Esophagus squamous epithelium (tissue), 4 donors: Measurements from ENCODE around the gene COG3.

ENCODE experiments used
- POLR2A ChIP-seq, 4 donors: fragments of 450-650 bp; IDR thresholded peaks; one replicate each; pipeline ENCODE4 v1.6.1; 2017; ENCODE audit warnings: antibody characterized with exemption in 4 of 4, mild to moderate bottlenecking in 4 of 4, moderate library complexity in 3 of 4
- TF ChIP-seq, protein P1 (sequence below), 6 experiments: fragments of 450-650 bp in 4 of 6; fragments of 200-600 bp in 2 of 6; sonication (generic) in 2 of 6; IDR thresholded peaks; one replicate each; pipeline ENCODE4 v1.5.1; 2016 to 2019; ENCODE audit warnings: antibody characterized with exemption in 6 of 6, mild to moderate bottlenecking in 4 of 6, moderate library complexity in 4 of 6

DNA sequence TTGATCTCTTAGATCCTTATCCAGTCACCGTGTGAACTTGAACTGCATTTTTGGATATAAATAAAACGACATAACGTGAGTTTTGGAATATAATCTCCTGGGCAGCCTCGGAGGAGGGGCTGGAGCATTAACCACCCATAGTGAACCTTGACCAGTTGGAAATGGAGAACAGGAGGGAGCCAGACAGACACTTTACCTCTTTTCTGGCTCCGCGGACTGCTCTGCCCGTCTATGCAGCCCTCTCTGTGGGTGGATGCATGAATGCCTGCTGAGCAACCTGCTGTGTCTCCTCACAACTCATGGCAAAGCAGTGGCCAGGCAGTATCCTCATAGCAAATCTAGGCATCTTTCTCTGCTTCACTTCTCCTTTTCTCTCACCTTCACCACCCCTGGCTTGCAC lies 10.5 kb upstream of the COG3 start:
- TF ChIP-seq, protein P1, sequence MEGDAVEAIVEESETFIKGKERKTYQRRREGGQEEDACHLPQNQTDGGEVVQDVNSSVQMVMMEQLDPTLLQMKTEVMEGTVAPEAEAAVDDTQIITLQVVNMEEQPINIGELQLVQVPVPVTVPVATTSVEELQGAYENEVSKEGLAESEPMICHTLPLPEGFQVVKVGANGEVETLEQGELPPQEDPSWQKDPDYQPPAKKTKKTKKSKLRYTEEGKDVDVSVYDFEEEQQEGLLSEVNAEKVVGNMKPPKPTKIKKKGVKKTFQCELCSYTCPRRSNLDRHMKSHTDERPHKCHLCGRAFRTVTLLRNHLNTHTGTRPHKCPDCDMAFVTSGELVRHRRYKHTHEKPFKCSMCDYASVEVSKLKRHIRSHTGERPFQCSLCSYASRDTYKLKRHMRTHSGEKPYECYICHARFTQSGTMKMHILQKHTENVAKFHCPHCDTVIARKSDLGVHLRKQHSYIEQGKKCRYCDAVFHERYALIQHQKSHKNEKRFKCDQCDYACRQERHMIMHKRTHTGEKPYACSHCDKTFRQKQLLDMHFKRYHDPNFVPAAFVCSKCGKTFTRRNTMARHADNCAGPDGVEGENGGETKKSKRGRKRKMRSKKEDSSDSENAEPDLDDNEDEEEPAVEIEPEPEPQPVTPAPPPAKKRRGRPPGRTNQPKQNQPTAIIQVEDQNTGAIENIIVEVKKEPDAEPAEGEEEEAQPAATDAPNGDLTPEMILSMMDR (IDR thresholded peaks at IDR 0.05), result no peak
- no peak for TF ChIP-seq POLR2A (IDR thresholded peaks at IDR 0.05)
